Measurements from ENCODE around the gene CPPED1.
"Not testable (repeated sequence)": the region's sequence is repeated elsewhere in the genome, so short reads cannot be mapped to it uniquely, and the experiment has no call there.

CPPED1 gene

GRCh38 chr16:12829096-12829888, 25.6 kb upstream of the CPPED1 start:
- no peak overlapping the region for H3K27ac ChIP-seq
- DNase-seq (ENCODE audit: low spot score), result no peak
- TF ChIP-seq CTCF (IDR thresholded peaks at IDR 0.05), result no peak
- H3K4me3 ChIP-seq, result no peak overlapping the region

- H3K27ac ChIP-seq, result no peak overlapping the region
- no peak for DNase-seq (ENCODE audit: low spot score)
- no peak overlapping the region for H3K4me3 ChIP-seq
- no peak for TF ChIP-seq CTCF (IDR thresholded peaks at IDR 0.05)
These were observed 24.5 kb upstream of the CPPED1 start for GRCh38 chr16:12828206-12828605.

GRCh38 chr16:12826559-12826958, 22.9 kb upstream of the CPPED1 start:
- no peak for DNase-seq (ENCODE audit: low spot score)
- no peak overlapping the region for H3K4me3 ChIP-seq
- H3K27ac ChIP-seq, result no peak overlapping the region
- TF ChIP-seq CTCF (IDR thresholded peaks at IDR 0.05), result no peak

- Histone ChIP-seq H3K27ac (no peak overlapping the region), H3K4me3 (no peak overlapping the region)
- TF ChIP-seq CTCF (IDR thresholded peaks at IDR 0.05), result peak; percentile 60
- DNase-seq (ENCODE audit: low spot score), result no peak
These were observed 15.7 kb upstream of the CPPED1 start for GRCh38 chr16:12819126-12820117.

GRCh38 chr16:12818326-12818725, 14.6 kb upstream of the CPPED1 start:
- TF ChIP-seq CTCF (IDR thresholded peaks at IDR 0.05), result no peak
- Histone ChIP-seq H3K27ac (no peak overlapping the region), H3K4me3 (no peak overlapping the region)
- DNase-seq (ENCODE audit: low spot score), result no peak

DNA sequence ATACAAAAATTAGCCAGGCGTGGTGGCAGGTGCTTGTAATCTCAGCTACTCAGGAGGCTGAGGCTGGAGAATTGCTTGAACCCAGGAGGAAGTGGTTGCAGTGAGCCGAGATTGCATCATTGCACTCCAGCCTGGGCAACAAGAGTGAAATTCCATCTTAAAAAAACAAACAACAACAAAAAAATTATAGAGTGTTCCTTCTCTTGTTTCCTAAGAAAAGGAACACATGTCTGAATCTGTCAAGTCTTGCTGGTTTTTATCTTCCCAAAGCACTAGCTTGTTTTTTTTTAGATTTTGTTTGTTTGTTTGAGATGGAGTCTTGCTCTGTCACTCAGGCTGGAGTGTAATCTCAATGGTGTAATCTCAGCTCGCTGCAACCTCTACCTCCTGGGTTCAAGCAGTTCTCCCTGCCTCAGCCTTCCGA, 13.1 kb upstream of the CPPED1 start:
- H3K4me3 ChIP-seq; DNase-seq (ENCODE audit: low spot score); H3K27ac ChIP-seq: not testable (repeated sequence)

GRCh38 chr16:12815361-12815760, 11.7 kb upstream of the CPPED1 start:
- Histone ChIP-seq H3K4me3 (no peak overlapping the region), H3K27ac (no peak overlapping the region)
- TF ChIP-seq CTCF (IDR thresholded peaks at IDR 0.05), result no peak
- no peak for DNase-seq (ENCODE audit: low spot score)

DNA sequence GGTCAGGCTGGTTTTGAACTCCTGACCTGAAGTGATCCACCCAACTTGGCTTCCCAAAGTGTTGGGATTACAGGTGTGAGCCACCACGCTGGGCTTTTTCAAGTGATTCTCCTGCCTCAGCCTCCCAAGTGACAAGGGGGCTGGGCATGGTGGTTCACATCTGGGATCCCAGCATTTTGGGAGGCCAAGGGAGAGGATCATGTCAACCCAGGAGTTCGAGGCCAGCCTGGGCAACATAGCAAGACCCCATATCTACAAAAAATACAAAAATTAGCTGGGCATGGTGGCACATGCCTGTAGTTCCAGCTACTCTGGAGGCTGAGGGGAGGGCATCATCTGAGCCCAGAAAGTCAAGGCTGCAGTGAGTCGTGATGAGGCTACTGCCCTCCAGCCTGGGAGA, 10.0 kb upstream of the CPPED1 start:
- not testable (repeated sequence) for H3K4me3 ChIP-seq; DNase-seq (ENCODE audit: low spot score); H3K27ac ChIP-seq

DNA sequence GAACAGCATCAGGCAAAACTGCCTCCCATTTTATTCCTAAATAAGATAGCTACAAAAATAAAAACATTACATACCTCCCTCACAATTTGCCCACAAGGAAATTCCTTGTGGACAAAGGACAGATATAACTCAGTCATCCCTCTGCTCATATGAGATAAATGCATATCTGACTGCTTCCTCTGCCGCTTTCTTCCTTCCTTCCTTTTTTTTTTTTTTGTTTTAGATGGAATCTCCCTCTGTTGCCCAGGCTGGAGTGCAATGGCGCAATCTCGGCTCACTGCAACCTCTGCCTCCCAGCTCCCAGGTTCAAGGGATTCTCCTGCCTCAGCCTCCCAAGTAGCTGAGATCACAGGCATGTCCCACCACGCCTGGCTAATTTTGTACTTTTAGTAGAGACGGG, 9.6 kb upstream of the CPPED1 start:
- not testable (repeated sequence) for H3K27ac ChIP-seq; H3K4me3 ChIP-seq; DNase-seq (ENCODE audit: low spot score)
